HepG2 (cell line): ENCODE measurements around the gene BRS3. TPM values are rescaled to one million over a fixed set of nuclear protein-coding genes. Genes with fewer than 3 reads are reported as not detected.

ENCODE experiments used
- ATAC-seq: fragments of 200-7000 bp; cut with Tn5 transposase; 3 replicates; pipeline ENCODE4 v1.9.1; 2020; ENCODE audit warnings: mild to moderate bottlenecking, moderate library complexity
- BruUV-seq: library from RNA; stranded (reverse); fragments of 400-500 nt; replicated peaks from 2 replicates; lab custom pipeline; 2021; lab: Mats Ljungman, UMichigan
- CTCF ChIA-PET: fragments of 300-600 bp; formaldehyde crosslinking; extraction: SDS; loops from one replicate; lab custom pipeline; 2021; ENCODE audit warnings: low total read pairs, inconsistent platforms, low intra/inter-chr PET ratio; lab: Yijun Ruan, JAX
- POLR2A ChIA-PET: fragments of 350-600 bp; sonication (Branson Sonifier 250); formaldehyde crosslinking; loops from one replicate; lab custom pipeline; 2020; ENCODE audit warnings: antibody characterized with exemption, inconsistent platforms; lab: Yijun Ruan, JAX
- DNase-seq: peaks from one replicate; pipeline ENCODE4 v3.0.0-alpha.2; 2015; ENCODE audit warnings: low spot score
- FAIRE-seq: peaks from 3 replicates; lab custom pipeline; 2011; peaks lifted over from hg19 to GRCh38; lab: Jason Lieb, UNC
- H2AFZ ChIP-seq: one replicate; pipeline ENCODE4 v1.6.1; 2011; ENCODE audit warnings: low read length, inconsistent platforms
- H3K27ac ChIP-seq: fragments of 300-600 bp; 3 replicates; pipeline ENCODE4 v1.8.0; 2011; ENCODE audit warnings: mixed run types, mild to moderate bottlenecking, mixed read lengths, low read length, inconsistent platforms; ENCODE audit not compliant: insufficient read depth; ENCODE audit errors: extremely low read length
- H3K27me3 ChIP-seq, 2 experiments: fragments of 200-600 bp in 1 of 2; 2 replicates in 1 of 2; 3 replicates in 1 of 2; pipeline versions ENCODE4 v1.6.0 to v1.8.0; 2011; ENCODE audit warnings: low read length in 2 of 2, mild to moderate bottlenecking in 2 of 2, moderate library complexity in 2 of 2, inconsistent platforms in 1 of 2; ENCODE audit not compliant: insufficient read depth in 2 of 2, control insufficient read depth in 1 of 2
- H3K36me3 ChIP-seq, 2 experiments: fragments of 200-600 bp in 1 of 2; replicated peaks in 1 of 2; 2 replicates in 1 of 2; 3 replicates in 1 of 2; pipeline versions ENCODE4 v1.5.1 to v1.8.0; 2011; ENCODE audit warnings: low read length in 2 of 2, inconsistent platforms in 1 of 2; ENCODE audit not compliant: insufficient read depth in 2 of 2, control insufficient read depth in 1 of 2
- H3K4me1 ChIP-seq: 2 replicates; pipeline ENCODE4 v1.5.1; 2012; ENCODE audit warnings: low read length, inconsistent platforms; ENCODE audit not compliant: insufficient read depth
- H3K4me2 ChIP-seq: 2 replicates; pipeline ENCODE4 v1.6.0; 2011; ENCODE audit warnings: low read depth, low read length, inconsistent platforms
- H3K4me3 ChIP-seq, 3 experiments: fragments of 200-600 bp in 1 of 3; sonication (generic), shearing (Covaris generic) in 1 of 3; replicated peaks in 1 of 3; 2 replicates each; pipeline ENCODE4 v1.5.1; 2011 to 2016; ENCODE audit warnings: low read length in 3 of 3, inconsistent platforms in 2 of 3, low read depth in 2 of 3, mild to moderate bottlenecking in 2 of 3, control low read depth in 1 of 3, mixed read lengths in 1 of 3; ENCODE audit not compliant: insufficient read depth in 1 of 3
- H3K79me2 ChIP-seq: one replicate; pipeline ENCODE4 v1.6.1; 2011; ENCODE audit warnings: low read length, inconsistent platforms; ENCODE audit not compliant: insufficient read depth
- H3K9ac ChIP-seq: 2 replicates; pipeline ENCODE4 v1.6.0; 2011; ENCODE audit warnings: mild to moderate bottlenecking, low read depth, low read length, inconsistent platforms; ENCODE audit not compliant: insufficient read depth
- H3K9me3 ChIP-seq: 2 replicates; pipeline ENCODE4 v1.5.1; 2012; ENCODE audit warnings: mild to moderate bottlenecking, low read length
- H4K20me1 ChIP-seq: 2 replicates; pipeline ENCODE4 v1.6.0; 2011; ENCODE audit warnings: inconsistent platforms, mild to moderate bottlenecking, low read length, moderate library complexity; ENCODE audit not compliant: insufficient read depth
- ARID2 ChIP-seq: sonication (generic); formaldehyde crosslinking; IDR thresholded peaks from 2 replicates; pipeline ENCODE4 v1.8.1; 2022; ENCODE audit warnings: mild to moderate bottlenecking, missing genetic modification reagents, borderline replicate concordance
- ARNT2 ChIP-seq: sonication (generic); formaldehyde crosslinking; IDR thresholded peaks from 2 replicates; pipeline ENCODE4 v1.8.0; 2022; ENCODE audit warnings: mild to moderate bottlenecking, low read depth, missing genetic modification reagents, moderate library complexity
- GPBP1L1 ChIP-seq: sonication (generic); formaldehyde crosslinking; IDR thresholded peaks from 2 replicates; pipeline ENCODE4 v1.5.0; 2020; ENCODE audit warnings: mild to moderate bottlenecking, missing genetic modification reagents
- HIC2 ChIP-seq: sonication (generic); formaldehyde crosslinking; IDR thresholded peaks from 2 replicates; pipeline ENCODE4 v1.9.0; 2022; ENCODE audit warnings: low read depth, missing genetic modification reagents
- HNRNPL ChIP-seq: fragments of 200-400 bp; formaldehyde crosslinking; IDR thresholded peaks from 2 replicates; pipeline ENCODE4 v1.6.1; 2017; ENCODE audit warnings: mild to moderate bottlenecking, low read depth, low read length
- NFKB2 ChIP-seq: sonication (generic); formaldehyde crosslinking; IDR thresholded peaks from 2 replicates; pipeline ENCODE4 v1.4.0; 2020; ENCODE audit warnings: missing genetic modification reagents, borderline replicate concordance
- ZFY ChIP-seq: sonication (generic); formaldehyde crosslinking; IDR thresholded peaks from 2 replicates; pipeline ENCODE4 v1.4.0; 2020; ENCODE audit warnings: missing genetic modification reagents
- ZMYM4 ChIP-seq: sonication (generic); formaldehyde crosslinking; IDR thresholded peaks from 2 replicates; pipeline ENCODE4 v1.8.1; 2023; ENCODE audit warnings: mild to moderate bottlenecking, missing genetic modification reagents
- ZNF276 ChIP-seq: sonication (generic); formaldehyde crosslinking; IDR thresholded peaks from 2 replicates; pipeline ENCODE4 v1.4.0; 2020; ENCODE audit warnings: mild to moderate bottlenecking, low read depth, missing genetic modification reagents
- ZNF292 ChIP-seq: sonication (generic); formaldehyde crosslinking; IDR thresholded peaks from 2 replicates; pipeline ENCODE4 v1.8.1; 2022; ENCODE audit warnings: mild to moderate bottlenecking, low read depth, missing genetic modification reagents, borderline replicate concordance
- ZNF451 ChIP-seq: sonication (generic); formaldehyde crosslinking; IDR thresholded peaks from 2 replicates; pipeline ENCODE4 v1.5.0; 2020; ENCODE audit warnings: mild to moderate bottlenecking, missing genetic modification reagents
- ZNF556 ChIP-seq: sonication (generic); formaldehyde crosslinking; IDR thresholded peaks from 2 replicates; pipeline ENCODE4 v1.4.0; 2020; ENCODE audit warnings: mild to moderate bottlenecking, missing genetic modification reagents, borderline replicate concordance
- ZNF660 ChIP-seq: sonication (generic); formaldehyde crosslinking; IDR thresholded peaks from 2 replicates; pipeline ENCODE4 v1.5.1; 2020; ENCODE audit warnings: mild to moderate bottlenecking, low read depth, missing genetic modification reagents, borderline replicate concordance
- ZNF703 ChIP-seq: sonication (generic); formaldehyde crosslinking; IDR thresholded peaks from 2 replicates; pipeline ENCODE4 v1.5.1; 2020; ENCODE audit warnings: missing genetic modification reagents, mild to moderate bottlenecking, moderate library complexity, borderline replicate concordance
- ZNF790 ChIP-seq: sonication (generic); formaldehyde crosslinking; IDR thresholded peaks from 2 replicates; pipeline ENCODE4 v1.8.0; 2022; ENCODE audit warnings: missing genetic modification reagents, mild to moderate bottlenecking, borderline replicate concordance
- WGBS: methylation state at CpG from one replicate; pipeline ENCODE4 v1.1.6; 2017; ENCODE audit warnings: low lambda C conversion rate; 5-methylcytosine and 5-hydroxymethylcytosine counted together
- in situ Hi-C: cut with HindIII; loops from 2 replicates; pipeline ENCODE4 v1.10.0; 2017; ENCODE audit warnings: low pct_unique_long_range_greater_than_20kb; ENCODE audit not compliant: extremely low pct_ligation_motif_present
- intact Hi-C: fragments of 100-400 bp; cut with micrococcal nuclease; formaldehyde crosslinking; loops from one replicate; pipeline ENCODE4 v1.10.0; 2022; ENCODE audit not compliant: unreplicated experiment
- polyA plus RNA-seq, 8 experiments: library from polyadenylated mRNA; depleted of rRNA in 3 of 8; stranded (reverse) in 7 of 8; unstranded in 1 of 8; fragments of >200 nt; fragmentation: Illumina TruSeq in 4 of 8; extraction: Trizol in 4 of 8; gene quantifications; 2 replicates each; pipeline versions ENCODE4 v1.2.1 to v1.2.3, GENCODE V29; 2011 to 2016; ENCODE audit warnings: low read depth in 4 of 8, missing spikeins in 1 of 8, mixed read lengths in 1 of 8; ENCODE audit not compliant: insufficient read depth in 1 of 8
- total RNA-seq, 5 experiments: library from RNA; depleted of rRNA; stranded (reverse); fragments of >200 nt; fragmentation: Illumina TruSeq; extraction: Trizol; gene quantifications; 2 replicates each; pipeline ENCODE4 v1.2.3, GENCODE V29; 2016; ENCODE audit warnings: low read depth in 1 of 5
- TF ChIP-seq, protein P1 (sequence below): sonication (generic); formaldehyde crosslinking; IDR thresholded peaks from 2 replicates; pipeline ENCODE4 v1.8.0; 2022; ENCODE audit warnings: missing genetic modification reagents, mild to moderate bottlenecking, borderline replicate concordance

The BRS3 gene
- total and polyA plus RNA-seq, 2 of the 13 experiments (the other 11 are each of a cell fraction or from before 2014, with no cell fraction given): not detected

GRCh38 chrX:136468391-136469103 lies 19.2 kb upstream of the BRS3 start:
- intact Hi-C loops: no loop called here
- no peaks in the 10 kb centered on the region for H3K79me2 ChIP-seq
- no peak for ATAC-seq
- DNase-seq: no peak
- no peaks in the 10 kb centered on the region for H3K4me1 ChIP-seq
- H4K20me1 ChIP-seq: no peaks in the 10 kb centered on the region
- H3K27me3 ChIP-seq: no peaks in the 10 kb centered on the region
- no peaks in the 10 kb centered on the region for H3K36me3 ChIP-seq
- ChIA-PET POLR2A (no interaction called here), CTCF (no interaction called here)
- no TSS peak for BruUV-seq
- no peak overlapping the region for H3K4me2 ChIP-seq
- H3K9ac ChIP-seq: no peak overlapping the region
- no peak overlapping the region for H2AFZ ChIP-seq
- FAIRE-seq: no peak
- no CpG with 5 or more reads among the region's 2 CpGs for WGBS
- no peak overlapping the region for H3K27ac ChIP-seq
- in situ Hi-C loops: no loop called here
- no peaks in the 10 kb centered on the region for H3K9me3 ChIP-seq
- H3K4me3 ChIP-seq: no peak overlapping the region
- TF ChIP-seq ZMYM4 (CRISPR knock-in tag) (no peak), ARID2 (CRISPR knock-in tag) (no peak), NFKB2 (CRISPR knock-in tag) (no peak), ZNF660 (CRISPR knock-in tag) (no peak), HNRNPL (no peak), ZNF790 (CRISPR knock-in tag) (no peak), ZNF276 (no peak), ZNF703 (CRISPR knock-in tag) (no peak), ZNF556 (CRISPR knock-in tag) (no peak), GPBP1L1 (CRISPR knock-in tag) (no peak), HIC2 (CRISPR knock-in tag) (no peak), ZNF451 (CRISPR knock-in tag) (no peak), ARNT2 (CRISPR knock-in tag) (no peak), ZFY (CRISPR knock-in tag) (no peak), ZNF292 (CRISPR knock-in tag) (no peak)
- TF ChIP-seq, protein P1, sequence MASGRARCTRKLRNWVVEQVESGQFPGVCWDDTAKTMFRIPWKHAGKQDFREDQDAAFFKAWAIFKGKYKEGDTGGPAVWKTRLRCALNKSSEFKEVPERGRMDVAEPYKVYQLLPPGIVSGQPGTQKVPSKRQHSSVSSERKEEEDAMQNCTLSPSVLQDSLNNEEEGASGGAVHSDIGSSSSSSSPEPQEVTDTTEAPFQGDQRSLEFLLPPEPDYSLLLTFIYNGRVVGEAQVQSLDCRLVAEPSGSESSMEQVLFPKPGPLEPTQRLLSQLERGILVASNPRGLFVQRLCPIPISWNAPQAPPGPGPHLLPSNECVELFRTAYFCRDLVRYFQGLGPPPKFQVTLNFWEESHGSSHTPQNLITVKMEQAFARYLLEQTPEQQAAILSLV: no peak
